Neural cell (in vitro differentiated cells): ENCODE measurements around the gene PDHX. TPM values are rescaled to one million over a fixed set of nuclear protein-coding genes. Genes with fewer than 3 reads are reported as not detected.
"Not testable (repeated sequence)": the region's sequence is repeated elsewhere in the genome, so short reads cannot be mapped to it uniquely, and the experiment has no call there.

Source experiments
- H2AFZ ChIP-seq: fragments of 200-600, 300-800 bp; sonication (generic), shearing (Covaris generic); 2 replicates; pipeline ENCODE4 v1.6.0; 2014; ENCODE audit warnings: low read depth, mild to moderate bottlenecking, antibody characterized with exemption, low read length, moderate library complexity
- H3F3A ChIP-seq: fragments of 200-600 bp; shearing (Covaris generic); 2 replicates; pipeline ENCODE4 v1.6.1; 2016; ENCODE audit warnings: mild to moderate bottlenecking, moderate library complexity, mixed read lengths, antibody characterized with exemption, low read length; ENCODE audit not compliant: insufficient read depth, poor library complexity, severe bottlenecking
- H3K27ac ChIP-seq: fragments of 200-600, 300-800 bp; sonication (generic), shearing (Covaris generic); 2 replicates; pipeline ENCODE4 v1.5.1; 2014; ENCODE audit warnings: mild to moderate bottlenecking, low read length, moderate library complexity
- H3K27me3 ChIP-seq: fragments of 300-800, 200-600 bp; sonication (generic), shearing (Covaris generic); 2 replicates; pipeline ENCODE4 v1.6.0; 2014; ENCODE audit warnings: mild to moderate bottlenecking, low read depth, low read length, moderate library complexity; ENCODE audit not compliant: insufficient read depth
- H3K36me3 ChIP-seq: fragments of 300-800, 200-600 bp; sonication (generic), shearing (Covaris generic); 2 replicates; pipeline ENCODE4 v1.5.1; 2014; ENCODE audit warnings: mild to moderate bottlenecking, antibody characterized with exemption, low read length, moderate library complexity; ENCODE audit not compliant: insufficient read depth
- H3K4me2 ChIP-seq: fragments of 300-800, 200-600 bp; sonication (generic), shearing (Covaris generic); 2 replicates; pipeline ENCODE4 v1.6.0; 2014; ENCODE audit warnings: mild to moderate bottlenecking, low read length
- H3K4me3 ChIP-seq: fragments of 300-800, 200-600 bp; sonication (generic), shearing (Covaris generic); 2 replicates; pipeline ENCODE4 v1.5.1; 2014; ENCODE audit warnings: mild to moderate bottlenecking, low read length, moderate library complexity
- H3K79me2 ChIP-seq: fragments of 200-600 bp; shearing (Covaris generic); replicated peaks from 2 replicates; pipeline ENCODE4 v1.6.0; 2014; ENCODE audit warnings: mild to moderate bottlenecking, low read length, moderate library complexity; ENCODE audit not compliant: insufficient read depth
- H3K9ac ChIP-seq: fragments of 300-800, 200-600 bp; sonication (generic), shearing (Covaris generic); 2 replicates; pipeline ENCODE4 v1.6.1; 2016; ENCODE audit warnings: mild to moderate bottlenecking, low read length, mixed read lengths
- H3K9me2 ChIP-seq: fragments of 200-600 bp; shearing (Covaris generic); 2 replicates; pipeline ENCODE4 v1.6.1; 2016; ENCODE audit warnings: mild to moderate bottlenecking, low read length, mixed read lengths; ENCODE audit not compliant: insufficient read depth
- H3K9me3 ChIP-seq: fragments of 200-600, 300-800 bp; sonication (generic), shearing (Covaris generic); 2 replicates; pipeline ENCODE4 v1.6.1; 2016; ENCODE audit warnings: mild to moderate bottlenecking, mixed run types, low read length, moderate library complexity, mixed read lengths
- H4K20me1 ChIP-seq: fragments of 200-600 bp; shearing (Covaris generic); 2 replicates; pipeline ENCODE4 v1.6.1; 2016; ENCODE audit warnings: mild to moderate bottlenecking, mixed run types; ENCODE audit not compliant: insufficient read depth
- CTCF ChIP-seq: fragments of 450-650 bp; IDR thresholded peaks from 2 replicates; pipeline ENCODE4 v1.5.1; 2014; ENCODE audit warnings: antibody characterized with exemption, mild to moderate bottlenecking, moderate library complexity; ENCODE audit not compliant: poor library complexity, severe bottlenecking
- EP300 ChIP-seq: fragments of 450-650 bp; conservative IDR thresholded peaks from 2 replicates; pipeline ENCODE4 v1.6.1; 2014; ENCODE audit warnings: antibody characterized with exemption, mild to moderate bottlenecking, moderate library complexity; ENCODE audit not compliant: poor library complexity, severe bottlenecking
- EZH2 ChIP-seq: fragments of 200-600, 300-800 bp; shearing (Covaris generic), sonication (generic); IDR thresholded peaks from 2 replicates; pipeline ENCODE4 v1.6.1; 2014; ENCODE audit warnings: antibody characterized with exemption, low read length, borderline replicate concordance, mild to moderate bottlenecking; ENCODE audit not compliant: insufficient read depth, poor library complexity, severe bottlenecking
- MXI1 ChIP-seq: fragments of 450-650 bp; conservative IDR thresholded peaks from 2 replicates; pipeline ENCODE4 v1.6.1; 2014; ENCODE audit warnings: antibody characterized with exemption, mild to moderate bottlenecking; ENCODE audit not compliant: poor library complexity, severe bottlenecking
- POLR2AphosphoS5 ChIP-seq: IDR thresholded peaks from 2 replicates; pipeline ENCODE4 v1.6.1; 2012
- RAD21 ChIP-seq: fragments of 450-650 bp; conservative IDR thresholded peaks from 2 replicates; pipeline ENCODE4 v1.6.1; 2014; ENCODE audit warnings: antibody characterized with exemption, mild to moderate bottlenecking, moderate library complexity
- REST ChIP-seq: IDR thresholded peaks from 2 replicates; pipeline ENCODE4 v1.6.1; 2012; ENCODE audit warnings: borderline replicate concordance
- SMC3 ChIP-seq: fragments of 450-650 bp; conservative IDR thresholded peaks from 2 replicates; pipeline ENCODE4 v1.6.1; 2014; ENCODE audit warnings: antibody characterized with exemption, mild to moderate bottlenecking, moderate library complexity; ENCODE audit not compliant: poor library complexity
- TAF1 ChIP-seq: IDR thresholded peaks from 2 replicates; pipeline ENCODE4 v1.6.1; 2012; ENCODE audit warnings: low read depth
- polyA plus RNA-seq: library from polyadenylated mRNA; depleted of rRNA; stranded (reverse); fragments of >200 nt; gene quantifications from 2 replicates; pipeline ENCODE4 v1.2.3, GENCODE V29; 2014

The PDHX gene
- polyA plus RNA-seq, 1 donor from 2014 or later, result 59.8 TPM

- TF ChIP-seq EP300 (no peak), REST (no peak), CTCF (no peak)
- Histone ChIP-seq H3K9me3 (no peaks in the 10 kb centered on the region), H3K27ac (no peak overlapping the region), H3K36me3 (no peaks in the 10 kb centered on the region), H3K4me3 (no peak overlapping the region), H2AFZ (no peak overlapping the region), H3K27me3 (no peaks in the 10 kb centered on the region), H3K4me2 (no peak overlapping the region), H3F3A (no peaks in the 10 kb centered on the region), H3K9me2 (no peaks in the 10 kb centered on the region), H3K79me2 (no peaks in the 10 kb centered on the region), H3K9ac (no peak overlapping the region), H4K20me1 (no peaks in the 10 kb centered on the region)
Observed at GRCh38 chr11:35017528-35018342, 101.3 kb downstream of the PDHX start.

- Histone ChIP-seq H3K27ac (no peak overlapping the region), H3F3A (no peaks in the 10 kb centered on the region), H3K4me3 (no peak overlapping the region), H3K9me2 (no peaks in the 10 kb centered on the region), H3K36me3 (no peaks in the 10 kb centered on the region), H4K20me1 (no peaks in the 10 kb centered on the region), H3K79me2 (no peaks in the 10 kb centered on the region), H3K4me2 (no peak overlapping the region), H3K27me3 (no peaks in the 10 kb centered on the region), H2AFZ (no peak overlapping the region), H3K9ac (no peak overlapping the region), H3K9me3 (no peaks in the 10 kb centered on the region)
- TF ChIP-seq TAF1 (no peak), RAD21 (no peak), MXI1 (no peak), CTCF (no peak), REST (no peak), SMC3 (no peak), EP300 (no peak), EZH2 (no peak), POLR2AphosphoS5 (no peak)
Observed at GRCh38 chr11:35021589-35021988, 105.2 kb downstream of the PDHX start.

GRCh38 chr11:35023940-35024339 lies 107.5 kb downstream of the PDHX start:
- H3K9me3 ChIP-seq, H2AFZ ChIP-seq, H3K9ac ChIP-seq, H3K36me3 ChIP-seq, H3K79me2 ChIP-seq, H3K27ac ChIP-seq, H3K4me3 ChIP-seq, H4K20me1 ChIP-seq, H3F3A ChIP-seq, H3K27me3 ChIP-seq, H3K4me2 ChIP-seq, H3K9me2 ChIP-seq: not testable (repeated sequence)
